HepG2 (cell line): ENCODE results near the gene PPY. TPM values are rescaled to one million over a fixed set of nuclear protein-coding genes. Genes with fewer than 3 reads are reported as not detected.
"Not testable (repeated sequence)": the region's sequence is repeated elsewhere in the genome, so short reads cannot be mapped to it uniquely, and the experiment has no call there.

ENCODE experiments used
- ATAC-seq: fragments of 200-7000 bp; cut with Tn5 transposase; 3 replicates; pipeline ENCODE4 v1.9.1; 2020; ENCODE audit warnings: mild to moderate bottlenecking, moderate library complexity
- BruUV-seq: library from RNA; stranded (reverse); fragments of 400-500 nt; replicated peaks from 2 replicates; lab custom pipeline; 2021; lab: Mats Ljungman, UMichigan
- CTCF ChIA-PET: fragments of 300-600 bp; formaldehyde crosslinking; extraction: SDS; loops from one replicate; lab custom pipeline; 2021; ENCODE audit warnings: low total read pairs, inconsistent platforms, low intra/inter-chr PET ratio; lab: Yijun Ruan, JAX
- POLR2A ChIA-PET: fragments of 350-600 bp; sonication (Branson Sonifier 250); formaldehyde crosslinking; loops from one replicate; lab custom pipeline; 2020; ENCODE audit warnings: antibody characterized with exemption, inconsistent platforms; lab: Yijun Ruan, JAX
- DNase-seq: peaks from one replicate; pipeline ENCODE4 v3.0.0-alpha.2; 2015; ENCODE audit warnings: low spot score
- FAIRE-seq: peaks from 3 replicates; lab custom pipeline; 2011; peaks lifted over from hg19 to GRCh38; lab: Jason Lieb, UNC
- H2AFZ ChIP-seq: one replicate; pipeline ENCODE4 v1.6.1; 2011; ENCODE audit warnings: low read length, inconsistent platforms
- H3K27ac ChIP-seq: fragments of 300-600 bp; 3 replicates; pipeline ENCODE4 v1.8.0; 2011; ENCODE audit warnings: mixed run types, mild to moderate bottlenecking, mixed read lengths, low read length, inconsistent platforms; ENCODE audit not compliant: insufficient read depth; ENCODE audit errors: extremely low read length
- H3K27me3 ChIP-seq, 2 experiments: fragments of 200-600 bp in 1 of 2; 2 replicates in 1 of 2; 3 replicates in 1 of 2; pipeline versions ENCODE4 v1.6.0 to v1.8.0; 2011; ENCODE audit warnings: low read length in 2 of 2, mild to moderate bottlenecking in 2 of 2, moderate library complexity in 2 of 2, inconsistent platforms in 1 of 2; ENCODE audit not compliant: insufficient read depth in 2 of 2, control insufficient read depth in 1 of 2
- H3K36me3 ChIP-seq, 2 experiments: fragments of 200-600 bp in 1 of 2; replicated peaks in 1 of 2; 2 replicates in 1 of 2; 3 replicates in 1 of 2; pipeline versions ENCODE4 v1.5.1 to v1.8.0; 2011; ENCODE audit warnings: low read length in 2 of 2, inconsistent platforms in 1 of 2; ENCODE audit not compliant: insufficient read depth in 2 of 2, control insufficient read depth in 1 of 2
- H3K4me1 ChIP-seq: 2 replicates; pipeline ENCODE4 v1.5.1; 2012; ENCODE audit warnings: low read length, inconsistent platforms; ENCODE audit not compliant: insufficient read depth
- H3K4me2 ChIP-seq: 2 replicates; pipeline ENCODE4 v1.6.0; 2011; ENCODE audit warnings: low read depth, low read length, inconsistent platforms
- H3K4me3 ChIP-seq, 3 experiments: fragments of 200-600 bp in 1 of 3; sonication (generic), shearing (Covaris generic) in 1 of 3; replicated peaks in 1 of 3; 2 replicates each; pipeline ENCODE4 v1.5.1; 2011 to 2016; ENCODE audit warnings: low read length in 3 of 3, inconsistent platforms in 2 of 3, low read depth in 2 of 3, mild to moderate bottlenecking in 2 of 3, control low read depth in 1 of 3, mixed read lengths in 1 of 3; ENCODE audit not compliant: insufficient read depth in 1 of 3
- H3K79me2 ChIP-seq: one replicate; pipeline ENCODE4 v1.6.1; 2011; ENCODE audit warnings: low read length, inconsistent platforms; ENCODE audit not compliant: insufficient read depth
- H3K9ac ChIP-seq: 2 replicates; pipeline ENCODE4 v1.6.0; 2011; ENCODE audit warnings: mild to moderate bottlenecking, low read depth, low read length, inconsistent platforms; ENCODE audit not compliant: insufficient read depth
- H3K9me3 ChIP-seq: 2 replicates; pipeline ENCODE4 v1.5.1; 2012; ENCODE audit warnings: mild to moderate bottlenecking, low read length
- H4K20me1 ChIP-seq: 2 replicates; pipeline ENCODE4 v1.6.0; 2011; ENCODE audit warnings: inconsistent platforms, mild to moderate bottlenecking, low read length, moderate library complexity; ENCODE audit not compliant: insufficient read depth
- GABPA ChIP-seq, 2 experiments: IDR thresholded peaks; 2 replicates each; pipeline ENCODE4 v1.6.1; 2011 to 2016; ENCODE audit warnings: low read depth in 2 of 2, low read length in 1 of 2, missing biosample characterization in 1 of 2, missing genetic modification characterization in 1 of 2
- HHEX ChIP-seq: IDR thresholded peaks from 2 replicates; pipeline ENCODE4 v1.6.1; 2016; ENCODE audit warnings: control low read depth
- RFX1 ChIP-seq: fragments of 450-650 bp; IDR thresholded peaks from 2 replicates; pipeline ENCODE4 v1.6.1; 2017
- THAP11 ChIP-seq: IDR thresholded peaks from 2 replicates; pipeline ENCODE4 v1.6.1; 2016; ENCODE audit warnings: missing biosample characterization, missing genetic modification reagents
- ZNF143 ChIP-seq: sonication (generic); formaldehyde crosslinking; IDR thresholded peaks from 2 replicates; pipeline ENCODE4 v1.4.0; 2020; ENCODE audit warnings: missing genetic modification reagents
- ZNF33A ChIP-seq: sonication (generic); formaldehyde crosslinking; IDR thresholded peaks from 2 replicates; pipeline ENCODE4 v1.5.1; 2020; ENCODE audit warnings: missing genetic modification reagents, mild to moderate bottlenecking, moderate library complexity, borderline replicate concordance
- ZNF703 ChIP-seq: sonication (generic); formaldehyde crosslinking; IDR thresholded peaks from 2 replicates; pipeline ENCODE4 v1.5.1; 2020; ENCODE audit warnings: missing genetic modification reagents, mild to moderate bottlenecking, moderate library complexity, borderline replicate concordance
- WGBS: methylation state at CpG from one replicate; pipeline ENCODE4 v1.1.6; 2017; ENCODE audit warnings: low lambda C conversion rate; 5-methylcytosine and 5-hydroxymethylcytosine counted together
- in situ Hi-C: cut with HindIII; loops from 2 replicates; pipeline ENCODE4 v1.10.0; 2017; ENCODE audit warnings: low pct_unique_long_range_greater_than_20kb; ENCODE audit not compliant: extremely low pct_ligation_motif_present
- intact Hi-C: fragments of 100-400 bp; cut with micrococcal nuclease; formaldehyde crosslinking; loops from one replicate; pipeline ENCODE4 v1.10.0; 2022; ENCODE audit not compliant: unreplicated experiment
- polyA plus RNA-seq, 8 experiments: library from polyadenylated mRNA; depleted of rRNA in 3 of 8; stranded (reverse) in 7 of 8; unstranded in 1 of 8; fragments of >200 nt; fragmentation: Illumina TruSeq in 4 of 8; extraction: Trizol in 4 of 8; gene quantifications; 2 replicates each; pipeline versions ENCODE4 v1.2.1 to v1.2.3, GENCODE V29; 2011 to 2016; ENCODE audit warnings: low read depth in 4 of 8, missing spikeins in 1 of 8, mixed read lengths in 1 of 8; ENCODE audit not compliant: insufficient read depth in 1 of 8
- total RNA-seq, 5 experiments: library from RNA; depleted of rRNA; stranded (reverse); fragments of >200 nt; fragmentation: Illumina TruSeq; extraction: Trizol; gene quantifications; 2 replicates each; pipeline ENCODE4 v1.2.3, GENCODE V29; 2016; ENCODE audit warnings: low read depth in 1 of 5
- TF ChIP-seq, protein P1 (sequence below): sonication (generic); formaldehyde crosslinking; IDR thresholded peaks from 2 replicates; pipeline ENCODE4 v1.5.1; 2020; ENCODE audit warnings: missing genetic modification reagents, mild to moderate bottlenecking, borderline replicate concordance
- TF ChIP-seq, protein P2 (sequence below): sonication (generic); formaldehyde crosslinking; IDR thresholded peaks from 2 replicates; pipeline ENCODE4 v1.5.1; 2020; ENCODE audit warnings: missing genetic modification reagents, mild to moderate bottlenecking, borderline replicate concordance

The PPY gene
- total and polyA plus RNA-seq, 2 of the 13 experiments (the other 11 are each of a cell fraction or from before 2014, with no cell fraction given) = not detected

DNA sequence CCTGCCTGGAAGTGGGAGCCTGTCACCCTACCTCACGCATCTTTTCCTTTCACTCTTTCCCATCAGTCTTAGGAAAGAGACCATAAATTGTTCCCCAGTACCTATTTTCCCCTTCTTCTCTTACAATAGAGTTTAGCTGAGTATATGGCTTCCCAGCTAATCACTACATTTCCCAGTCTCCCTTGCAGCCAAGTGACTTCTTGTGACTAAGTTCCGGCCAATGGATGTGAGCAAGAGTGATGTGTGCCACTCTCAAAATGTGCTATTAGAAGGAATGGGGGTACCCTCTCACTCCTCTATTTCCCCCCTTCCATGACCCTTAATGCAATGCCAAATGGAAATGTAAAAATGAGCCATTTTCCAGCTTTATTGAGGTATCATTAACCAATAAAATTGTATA, 19.7 kb upstream of the PPY start:
- Histone ChIP-seq H3K27ac (no peak overlapping the region), H3K9me3 (no peaks in the 10 kb centered on the region), H3K9ac (no peak overlapping the region), H3K36me3 (no peaks in the 10 kb centered on the region), H3K27me3 (peaks cover 5 to 61% of the 10 kb centered on the region in 2 experiments), H3K4me1 (peaks cover 13% of the 10 kb centered on the region), H3K79me2 (no peaks in the 10 kb centered on the region), H3K4me2 (no peak overlapping the region), H2AFZ (no peak overlapping the region), H4K20me1 (no peaks in the 10 kb centered on the region), H3K4me3 (no peak overlapping the region)
- intact Hi-C loops (no loop called here), in situ Hi-C loops (no loop called here)
- 30% methylated on average over 2 of the region's 2 CpGs for WGBS
- TF ChIP-seq HHEX (CRISPR knock-in tag) = no peak
- TF ChIP-seq GABPA (IDR thresholded peaks at IDR 0.05; ENCODE audit: low read depth, low read length) = no peak
- TF ChIP-seq GABPA (CRISPR knock-in tag; IDR thresholded peaks at IDR 0.05; ENCODE audit: low read depth) = peak; percentile 70
- TF ChIP-seq, protein P1, sequence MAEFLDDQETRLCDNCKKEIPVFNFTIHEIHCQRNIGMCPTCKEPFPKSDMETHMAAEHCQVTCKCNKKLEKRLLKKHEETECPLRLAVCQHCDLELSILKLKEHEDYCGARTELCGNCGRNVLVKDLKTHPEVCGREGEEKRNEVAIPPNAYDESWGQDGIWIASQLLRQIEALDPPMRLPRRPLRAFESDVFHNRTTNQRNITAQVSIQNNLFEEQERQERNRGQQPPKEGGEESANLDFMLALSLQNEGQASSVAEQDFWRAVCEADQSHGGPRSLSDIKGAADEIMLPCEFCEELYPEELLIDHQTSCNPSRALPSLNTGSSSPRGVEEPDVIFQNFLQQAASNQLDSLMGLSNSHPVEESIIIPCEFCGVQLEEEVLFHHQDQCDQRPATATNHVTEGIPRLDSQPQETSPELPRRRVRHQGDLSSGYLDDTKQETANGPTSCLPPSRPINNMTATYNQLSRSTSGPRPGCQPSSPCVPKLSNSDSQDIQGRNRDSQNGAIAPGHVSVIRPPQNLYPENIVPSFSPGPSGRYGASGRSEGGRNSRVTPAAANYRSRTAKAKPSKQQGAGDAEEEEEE (CRISPR knock-in tag) = no peak
- TF ChIP-seq THAP11 (CRISPR knock-in tag) = peak; percentile 72
- TF ChIP-seq ZNF703 (CRISPR knock-in tag) = no peak
- TF ChIP-seq ZNF143 (CRISPR knock-in tag) = peak; percentile 55; the same call in 1 of the 2 replicates
- TF ChIP-seq ZNF33A (CRISPR knock-in tag) = no peak
- TF ChIP-seq, protein P2, sequence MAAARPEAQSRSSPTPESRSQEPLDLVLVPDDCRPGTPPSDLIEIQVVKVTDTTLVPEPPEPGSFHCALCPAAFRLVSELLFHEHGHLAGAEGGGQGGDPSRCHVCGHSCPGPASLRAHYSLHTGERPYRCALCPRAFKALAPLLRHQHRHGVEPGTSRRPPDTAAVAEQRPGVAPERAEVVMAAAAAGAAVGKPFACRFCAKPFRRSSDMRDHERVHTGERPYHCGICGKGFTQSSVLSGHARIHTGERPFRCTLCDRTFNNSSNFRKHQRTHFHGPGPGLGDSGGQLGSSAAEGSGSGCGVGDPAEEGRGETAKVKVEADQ = no peak
- TF ChIP-seq RFX1 = no peak
- POLR2A ChIA-PET = no interaction called here
- DNase-seq (no peak), FAIRE-seq (no peak), ATAC-seq (no peak)
- CTCF ChIA-PET = no interaction called here
- no TSS peak for BruUV-seq

DNA sequence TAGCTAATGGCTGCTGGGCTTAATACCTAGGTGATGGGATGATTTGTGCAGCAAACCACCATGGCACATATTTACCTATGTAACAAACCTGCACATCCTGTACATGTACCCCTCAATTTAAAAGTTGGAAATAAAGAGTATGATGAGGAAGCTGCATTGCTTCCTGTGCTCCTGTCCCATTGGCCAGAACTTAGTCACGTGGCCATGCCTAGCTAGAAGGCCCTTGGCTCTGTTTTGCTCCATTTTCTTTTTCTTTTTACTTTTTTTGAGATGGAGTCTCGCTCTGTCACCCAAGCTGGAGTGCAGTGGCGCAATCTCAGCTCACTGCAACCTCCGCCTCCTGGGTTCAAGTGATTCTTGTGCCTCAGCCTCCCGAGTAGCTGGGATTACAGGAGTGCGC, 19.0 kb upstream of the PPY start:
- in situ Hi-C loops, H3K9ac ChIP-seq, FAIRE-seq, H3K4me2 ChIP-seq, ATAC-seq, intact Hi-C loops, H4K20me1 ChIP-seq, POLR2A ChIA-PET, H3K27ac ChIP-seq, H3K36me3 ChIP-seq, H2AFZ ChIP-seq, BruUV-seq, DNase-seq, H3K79me2 ChIP-seq, CTCF ChIA-PET, H3K4me3 ChIP-seq, H3K9me3 ChIP-seq: not testable (repeated sequence)
- WGBS = 60% methylated on average over 6 of the region's 6 CpGs
- H3K27me3 ChIP-seq = peaks cover 3 to 61% of the 10 kb centered on the region in 2 experiments
- H3K4me1 ChIP-seq = peaks cover 13% of the 10 kb centered on the region
